ENCODE measurements around the gene PDZD7. TPM values are rescaled to one million over a fixed set of nuclear protein-coding genes. Genes with fewer than 3 reads are reported as not detected.

PDZD7 gene
- total RNA-seq, 4 donors from 2014 or later = under 0.01 to 0.75 (median 0.39) TPM

- 89% methylated on average over 7 of the region's 7 CpGs for WGBS
- Histone ChIP-seq H3K4me1 (peaks cover 1 to 7% (median 4%) of the 10 kb centered on the region in 4 donors), H3K36me3 (peaks cover 9 to 85% (median 76%) of the 10 kb centered on the region in 4 donors), H3K9me3 (no peaks in the 10 kb centered on the region), H3K27ac (replicated peaks in 1 of 4) (no peak overlapping the region), H3K4me3 (no peak overlapping the region), H3K27me3 (no peaks in the 10 kb centered on the region)
- no peak for DNase-seq (ENCODE audit: extremely low spot score)
- TF ChIP-seq POLR2A (IDR thresholded peaks at IDR 0.05; ENCODE audit: low read depth) = no peak
- intact Hi-C loops (cut with DNase I) = no loop called here
Observed at GRCh38 chr10:100980711-100981110, 50.2 kb downstream of the PDZD7 start.

GRCh38 chr10:100980311-100980710, 50.6 kb downstream of the PDZD7 start:
- intact Hi-C loops (cut with DNase I) = no loop called here
- Histone ChIP-seq H3K4me3 (no peak overlapping the region), H3K9me3 (no peaks in the 10 kb centered on the region), H3K4me1 (peaks cover 0 to 3% (median under 1%) of the 10 kb centered on the region in 4 donors), H3K36me3 (peaks cover 9 to 81% (median 72%) of the 10 kb centered on the region in 4 donors), H3K27ac (replicated peaks in 1 of 4) (no peak overlapping the region), H3K27me3 (no peaks in the 10 kb centered on the region)
- 83% methylated on average over 2 of the region's 2 CpGs for WGBS
- DNase-seq (ENCODE audit: extremely low spot score) = no peak
- TF ChIP-seq CTCF (IDR thresholded peaks at IDR 0.05) (no peak), POLR2AphosphoS5 (IDR thresholded peaks at IDR 0.05) (no peak), POLR2A (IDR thresholded peaks at IDR 0.05; ENCODE audit: low read depth) (no peak), EP300 (IDR thresholded peaks at IDR 0.05) (no peak)

GRCh38 chr10:100979791-100980272, 51.1 kb downstream of the PDZD7 start:
- no peak for TF ChIP-seq POLR2AphosphoS5 (IDR thresholded peaks at IDR 0.05)
- no peak for TF ChIP-seq CTCF (IDR thresholded peaks at IDR 0.05)
- no peak for TF ChIP-seq POLR2A (IDR thresholded peaks at IDR 0.05; ENCODE audit: low read depth)
- no peak overlapping the region for H3K4me3 ChIP-seq
- intact Hi-C loops (cut with DNase I) = no loop called here
- WGBS = 84% methylated on average over 12 of the region's 16 CpGs
- H3K36me3 ChIP-seq = peaks cover 9 to 76% (median 67%) of the 10 kb centered on the region in 4 donors
- no peaks in the 10 kb centered on the region for H3K9me3 ChIP-seq
- no peak overlapping the region for H3K27ac ChIP-seq (replicated peaks in 1 of 4)
- no peaks in the 10 kb centered on the region for H3K27me3 ChIP-seq
- DNase-seq (ENCODE audit: extremely low spot score) = no peak
- H3K4me1 ChIP-seq = no peaks in the 10 kb centered on the region

GRCh38 chr10:100978901-100979195, 52.1 kb downstream of the PDZD7 start:
- Histone ChIP-seq H3K4me1 (no peaks in the 10 kb centered on the region), H3K4me3 (no peak overlapping the region), H3K27me3 (no peaks in the 10 kb centered on the region), H3K9me3 (no peaks in the 10 kb centered on the region), H3K27ac (replicated peaks in 1 of 4) (no peak overlapping the region), H3K36me3 (peaks cover 9 to 71% (median 61%) of the 10 kb centered on the region in 4 donors)
- intact Hi-C loops (cut with DNase I) = no loop called here
- DNase-seq (ENCODE audit: extremely low spot score) = no peak
- WGBS = 91% methylated on average over 9 of the region's 10 CpGs
- no peak for TF ChIP-seq CTCF (IDR thresholded peaks at IDR 0.05)

- H3K27ac ChIP-seq (replicated peaks in 1 of 4) = no peak overlapping the region
- no peak overlapping the region for H3K4me3 ChIP-seq
- H3K9me3 ChIP-seq = no peaks in the 10 kb centered on the region
- WGBS = 95% methylated on average over 8 of the region's 13 CpGs
- intact Hi-C loops (cut with DNase I) = no loop called here
- H3K4me1 ChIP-seq = no peaks in the 10 kb centered on the region
- no peak for DNase-seq (ENCODE audit: extremely low spot score)
- H3K36me3 ChIP-seq = peaks cover 9 to 66% (median 56%) of the 10 kb centered on the region in 4 donors
- no peaks in the 10 kb centered on the region for H3K27me3 ChIP-seq
- TF ChIP-seq POLR2AphosphoS5 (IDR thresholded peaks at IDR 0.05) = no peak
- TF ChIP-seq POLR2A (IDR thresholded peaks at IDR 0.05; ENCODE audit: low read depth) = no peak
- TF ChIP-seq EP300 (IDR thresholded peaks at IDR 0.05) = no peak
- TF ChIP-seq CTCF (IDR thresholded peaks at IDR 0.05) = no peak
Observed at GRCh38 chr10:100978121-100978900, 52.6 kb downstream of the PDZD7 start.

Data from esophagus muscularis mucosa (tissue), 4 donors.